WTC11 (cell line): ENCODE data around the gene LAMP5. TPM values are rescaled to one million over a fixed set of nuclear protein-coding genes. Genes with fewer than 3 reads are reported as not detected.

ENCODE experiments used
- ATAC-seq: fragments of 200-7000 bp; cut with Tn5 transposase; 2 replicates; pipeline ENCODE4 v1.10.0; 2021; ENCODE audit warnings: mild to moderate bottlenecking, moderate library complexity
- CTCF ChIA-PET: fragments of 300-600 bp; sonication (Branson Sonifier 250); formaldehyde crosslinking; loops from one replicate; lab custom pipeline; 2021; ENCODE audit warnings: antibody characterized with exemption; lab: Charles Lee
- POLR2A ChIA-PET: fragments of 350-600 bp; sonication (Branson Sonifier 250); formaldehyde crosslinking; loops from one replicate; lab custom pipeline; 2021; ENCODE audit warnings: antibody characterized with exemption; lab: Charles Lee
- DNase-seq: peaks from one replicate; pipeline ENCODE4 v3.0.0; 2021; ENCODE audit warnings: low spot score
- H3K27ac Mint-ChIP-seq: 2 replicates; pipeline ENCODE4 v1.8.0; 2021; ENCODE audit warnings: mixed read lengths
- H3K27me3 Mint-ChIP-seq: 2 replicates; pipeline ENCODE4 v1.8.0; 2021; ENCODE audit warnings: low read depth, mild to moderate bottlenecking, moderate library complexity, mixed read lengths
- H3K36me3 Mint-ChIP-seq: 2 replicates; pipeline ENCODE4 v1.8.0; 2021; ENCODE audit warnings: mixed read lengths
- H3K4me1 Mint-ChIP-seq: 2 replicates; pipeline ENCODE4 v1.8.0; 2022; ENCODE audit warnings: mixed read lengths
- H3K4me3 Mint-ChIP-seq: 2 replicates; pipeline ENCODE4 v1.8.0; 2021; ENCODE audit warnings: mild to moderate bottlenecking, moderate library complexity, mixed read lengths
- H3K9me3 Mint-ChIP-seq: 2 replicates; pipeline ENCODE4 v1.8.0; 2021; ENCODE audit warnings: mixed read lengths
- AR ChIP-seq: fragments of 250-450 bp; sonication (Bioruptor Pico); IDR thresholded peaks from 2 replicates; pipeline ENCODE4 v1.9.0; 2021; ENCODE audit warnings: mild to moderate bottlenecking
- CBFB ChIP-seq: sonication (generic); formaldehyde crosslinking; IDR thresholded peaks from 2 replicates; pipeline ENCODE4 v1.8.1; 2022; ENCODE audit warnings: mild to moderate bottlenecking, low read depth, missing genetic modification reagents
- CREM ChIP-seq: sonication (generic); formaldehyde crosslinking; IDR thresholded peaks from 2 replicates; pipeline ENCODE4 v1.8.1; 2022; ENCODE audit warnings: mild to moderate bottlenecking, missing genetic modification reagents, moderate library complexity
- E2F1 ChIP-seq: sonication (generic); formaldehyde crosslinking; IDR thresholded peaks from 2 replicates; pipeline ENCODE4 v1.8.0; 2022; ENCODE audit warnings: mild to moderate bottlenecking, missing genetic modification reagents
- FOXJ3 ChIP-seq: sonication (generic); formaldehyde crosslinking; IDR thresholded peaks from 2 replicates; pipeline ENCODE4 v1.9.0; 2021; ENCODE audit warnings: missing genetic modification reagents, mild to moderate bottlenecking, borderline replicate concordance
- GRHL2 ChIP-seq: fragments of 250-450 bp; sonication (Bioruptor Pico); IDR thresholded peaks from 2 replicates; pipeline ENCODE4 v1.8.0; 2022; ENCODE audit warnings: mild to moderate bottlenecking, moderate library complexity; ENCODE audit not compliant: insufficient replicate concordance, severe bottlenecking
- MLX ChIP-seq: sonication (generic); formaldehyde crosslinking; IDR thresholded peaks from 2 replicates; pipeline ENCODE4 v1.8.1; 2023; ENCODE audit warnings: mild to moderate bottlenecking, missing genetic modification reagents, moderate library complexity
- PREB ChIP-seq: sonication (generic); formaldehyde crosslinking; IDR thresholded peaks from 2 replicates; pipeline ENCODE4 v1.8.1; 2022; ENCODE audit warnings: mild to moderate bottlenecking, missing genetic modification reagents, moderate library complexity, borderline replicate concordance
- RELA ChIP-seq: sonication (generic); formaldehyde crosslinking; IDR thresholded peaks from 2 replicates; pipeline ENCODE4 v1.8.1; 2022; ENCODE audit warnings: missing genetic modification reagents, mild to moderate bottlenecking, borderline replicate concordance
- RORB ChIP-seq: fragments of 250-450 bp; sonication (Bioruptor Pico); IDR thresholded peaks from 2 replicates; pipeline ENCODE4 v1.9.0; 2021; ENCODE audit warnings: mild to moderate bottlenecking
- TEAD4 ChIP-seq: sonication (generic); formaldehyde crosslinking; IDR thresholded peaks from 2 replicates; pipeline ENCODE4 v1.8.0; 2022; ENCODE audit warnings: mild to moderate bottlenecking, missing genetic modification reagents
- USF2 ChIP-seq: sonication (generic); formaldehyde crosslinking; IDR thresholded peaks from 2 replicates; pipeline ENCODE4 v1.8.1; 2023; ENCODE audit warnings: mild to moderate bottlenecking, missing genetic modification reagents, moderate library complexity
- ZMAT4 ChIP-seq: fragments of 250-450 bp; sonication (Bioruptor Pico); IDR thresholded peaks from 2 replicates; pipeline ENCODE4 v1.9.0; 2021; ENCODE audit warnings: mild to moderate bottlenecking
- ZNF263 ChIP-seq: sonication (generic); formaldehyde crosslinking; IDR thresholded peaks from 2 replicates; pipeline ENCODE4 v1.8.1; 2022; ENCODE audit warnings: low read depth, mild to moderate bottlenecking, moderate library complexity, missing genetic modification reagents
- ZNF317 ChIP-seq: sonication (generic); formaldehyde crosslinking; IDR thresholded peaks from 2 replicates; pipeline ENCODE4 v1.8.1; 2023; ENCODE audit warnings: low read depth, mild to moderate bottlenecking, moderate library complexity, missing genetic modification reagents, borderline replicate concordance
- ZNF512 ChIP-seq: sonication (generic); formaldehyde crosslinking; IDR thresholded peaks from 2 replicates; pipeline ENCODE4 v1.8.1; 2022; ENCODE audit warnings: missing genetic modification reagents, borderline replicate concordance
- ZNF532 ChIP-seq: fragments of 250-450 bp; sonication (Bioruptor Pico); IDR thresholded peaks from 2 replicates; pipeline ENCODE4 v1.9.0; 2021; ENCODE audit warnings: mild to moderate bottlenecking, borderline replicate concordance
- ZSCAN18 ChIP-seq: fragments of 250-450 bp; sonication (Bioruptor Pico); IDR thresholded peaks from 2 replicates; pipeline ENCODE4 v2.1.2; 2022; ENCODE audit warnings: mild to moderate bottlenecking, moderate library complexity
- total RNA-seq: library from RNA; stranded (reverse); gene quantifications from 3 replicates; pipeline ENCODE4 v1.2.3, GENCODE V29; 2021

LAMP5 gene
- total RNA-seq, 1 experiment from 2014 or later = 0.31 TPM

GRCh38 chr20:9501473-9501872 lies 12.9 kb upstream of the LAMP5 start (continued):
- TF ChIP-seq ZNF532 (CRISPR knock-in tag) = no peak
- TF ChIP-seq ZNF263 (CRISPR knock-in tag) = no peak
- TF ChIP-seq ZSCAN18 (CRISPR knock-in tag) = no peak
- no peak for TF ChIP-seq PREB
- no peak for TF ChIP-seq AR (CRISPR knock-in tag)
- TF ChIP-seq USF2 = no peak
- TF ChIP-seq ZMAT4 (CRISPR knock-in tag) = no peak
- TF ChIP-seq TEAD4 (CRISPR knock-in tag) = no peak
- TF ChIP-seq RELA = no peak
- TF ChIP-seq ZNF512 (CRISPR knock-in tag) = no peak

GRCh38 chr20:9503526-9504245 lies 10.7 kb upstream of the LAMP5 start:
- ChIA-PET CTCF (interaction anchor here (0.6 to 4.6 kb wide), 17 partner anchors 12 to 753 kb away, joined by 3 to 33 read pairs (median 4); no protein-coding TSS in a partner anchor), POLR2A (no interaction called here)
- no peak overlapping the region for H3K4me3 Mint-ChIP-seq
- H3K27me3 Mint-ChIP-seq = peaks cover 64% of the 10 kb centered on the region
- H3K27ac Mint-ChIP-seq = no peak overlapping the region
- ATAC-seq (no peak; the same call in 1 of the 2 replicates), DNase-seq (peak; percentile 44)
- H3K9me3 Mint-ChIP-seq = no peaks in the 10 kb centered on the region
- peaks cover 26% of the 10 kb centered on the region for H3K4me1 Mint-ChIP-seq
- H3K36me3 Mint-ChIP-seq = no peaks in the 10 kb centered on the region
- TF ChIP-seq TEAD4 (CRISPR knock-in tag) (no peak), ZNF317 (CRISPR knock-in tag) (no peak), CBFB (CRISPR knock-in tag) (no peak), GRHL2 (CRISPR knock-in tag) (no peak), FOXJ3 (CRISPR knock-in tag) (no peak), E2F1 (CRISPR knock-in tag) (no peak), RELA (no peak), MLX (CRISPR knock-in tag) (no peak), RORB (CRISPR knock-in tag) (no peak), CREM (CRISPR knock-in tag) (no peak)
